ENCODE measurements around the gene RNF31. TPM values are rescaled to one million over a fixed set of nuclear protein-coding genes. Genes with fewer than 3 reads are reported as not detected.

The RNF31 gene
- total RNA-seq, 1 donor from 2014 or later: 59.0 TPM

DNA sequence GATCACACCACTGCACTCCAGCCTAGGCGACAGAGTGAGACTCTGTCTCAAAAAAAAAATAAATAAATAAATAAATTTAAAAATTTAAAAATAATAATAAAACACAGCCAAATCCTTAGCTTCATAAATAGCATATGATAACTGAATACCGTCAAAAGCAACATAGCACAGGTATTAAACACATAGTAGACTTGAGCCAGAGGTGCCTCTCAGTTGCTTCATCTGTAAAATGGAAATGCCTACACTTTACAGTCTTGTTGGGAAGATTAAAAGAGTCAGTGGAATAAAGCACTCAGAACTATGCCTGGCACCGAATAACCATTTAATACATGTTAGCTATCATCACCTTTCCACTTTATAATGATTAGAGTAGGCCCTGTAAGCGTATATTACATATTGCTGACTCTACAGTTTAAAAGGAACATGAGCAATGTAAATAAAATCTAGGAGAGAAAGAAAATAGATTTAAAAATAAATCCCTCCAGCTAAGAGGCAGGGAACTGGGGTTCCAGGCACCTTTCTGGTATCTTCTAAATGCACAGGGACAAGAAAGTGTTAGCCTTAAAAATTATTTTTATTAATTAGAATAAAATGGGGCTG is 40.5 kb upstream of the RNF31 start:
- Histone ChIP-seq H4K20me1 (ENCODE audit: insufficient read depth, low read length) (no peaks in the 10 kb centered on the region), H2AFZ (ENCODE audit: low read depth, low read length) (no peak overlapping the region), H3K9me3 (ENCODE audit: insufficient read depth, low read depth, low read length) (no peaks in the 10 kb centered on the region), H3K4me2 (ENCODE audit: low read length) (no peak overlapping the region), H3K4me1 (ENCODE audit: insufficient read depth, low read length) (no peaks in the 10 kb centered on the region), H3K27ac (ENCODE audit: low read depth, low read length) (no peak overlapping the region), H3K79me2 (ENCODE audit: insufficient read depth, low read length) (no peaks in the 10 kb centered on the region), H3K36me3 (ENCODE audit: insufficient read depth, low read length) (no peaks in the 10 kb centered on the region), H3K27me3 (ENCODE audit: insufficient read depth, low read length) (no peaks in the 10 kb centered on the region), H3K9ac (ENCODE audit: low read length) (no peak overlapping the region), H3K4me3 (ENCODE audit: insufficient read depth, low read depth, low read length) (no peak overlapping the region)
- H3K9me3 Mint-ChIP-seq (ENCODE audit: unreplicated experiment): no peaks in the 10 kb centered on the region
- H3K36me3 Mint-ChIP-seq (ENCODE audit: low read depth, unreplicated experiment): peaks cover 27% of the 10 kb centered on the region
- H3K4me3 Mint-ChIP-seq (ENCODE audit: unreplicated experiment): no peak overlapping the region
- DNase-seq (ENCODE audit: low read depth) (no peak), FAIRE-seq (no peak)
- no peaks in the 10 kb centered on the region for H3K27me3 Mint-ChIP-seq (ENCODE audit: low read depth, unreplicated experiment)
- no peak for TF ChIP-seq EZH2 (IDR thresholded peaks at IDR 0.05; ENCODE audit: insufficient read depth, low read length)
- TF ChIP-seq, protein P1, sequence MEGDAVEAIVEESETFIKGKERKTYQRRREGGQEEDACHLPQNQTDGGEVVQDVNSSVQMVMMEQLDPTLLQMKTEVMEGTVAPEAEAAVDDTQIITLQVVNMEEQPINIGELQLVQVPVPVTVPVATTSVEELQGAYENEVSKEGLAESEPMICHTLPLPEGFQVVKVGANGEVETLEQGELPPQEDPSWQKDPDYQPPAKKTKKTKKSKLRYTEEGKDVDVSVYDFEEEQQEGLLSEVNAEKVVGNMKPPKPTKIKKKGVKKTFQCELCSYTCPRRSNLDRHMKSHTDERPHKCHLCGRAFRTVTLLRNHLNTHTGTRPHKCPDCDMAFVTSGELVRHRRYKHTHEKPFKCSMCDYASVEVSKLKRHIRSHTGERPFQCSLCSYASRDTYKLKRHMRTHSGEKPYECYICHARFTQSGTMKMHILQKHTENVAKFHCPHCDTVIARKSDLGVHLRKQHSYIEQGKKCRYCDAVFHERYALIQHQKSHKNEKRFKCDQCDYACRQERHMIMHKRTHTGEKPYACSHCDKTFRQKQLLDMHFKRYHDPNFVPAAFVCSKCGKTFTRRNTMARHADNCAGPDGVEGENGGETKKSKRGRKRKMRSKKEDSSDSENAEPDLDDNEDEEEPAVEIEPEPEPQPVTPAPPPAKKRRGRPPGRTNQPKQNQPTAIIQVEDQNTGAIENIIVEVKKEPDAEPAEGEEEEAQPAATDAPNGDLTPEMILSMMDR (IDR thresholded peaks at IDR 0.05; ENCODE audit: insufficient read depth, low read depth, low read length): no peak
- H3K4me1 Mint-ChIP-seq (ENCODE audit: low read depth, unreplicated experiment): peaks cover 3% of the 10 kb centered on the region
- no peak overlapping the region for H3K27ac Mint-ChIP-seq (ENCODE audit: unreplicated experiment)

DNA sequence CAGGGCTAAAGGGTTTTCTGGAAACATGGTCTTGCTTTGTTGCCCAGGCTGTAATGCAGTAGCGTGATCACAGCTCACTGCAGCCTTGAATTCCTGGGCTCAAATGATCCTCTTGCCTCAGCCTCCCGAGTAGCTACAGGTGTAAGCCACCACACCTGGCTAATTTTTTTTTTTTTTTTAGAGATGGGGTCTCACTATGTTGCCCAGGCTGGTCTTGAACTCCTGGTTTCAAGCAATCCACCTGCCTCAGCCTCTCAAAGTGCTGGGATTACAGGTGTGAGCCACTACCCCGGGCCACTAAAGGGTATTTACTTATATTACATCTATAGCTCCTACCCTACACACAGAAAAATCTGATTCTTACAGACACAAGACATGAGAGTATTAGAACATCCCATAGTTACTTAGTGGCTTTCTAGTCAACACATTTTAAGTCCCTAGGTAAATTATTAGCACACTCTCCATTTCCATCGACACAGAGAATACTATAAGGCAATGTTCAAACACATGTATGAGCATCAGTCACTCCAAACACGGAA is 38.9 kb upstream of the RNF31 start:
- peak; percentile 39 for FAIRE-seq
- TF ChIP-seq, protein P1 (IDR thresholded peaks at IDR 0.05; ENCODE audit: insufficient read depth, low read depth, low read length): no peak
- no peak for TF ChIP-seq EZH2 (IDR thresholded peaks at IDR 0.05; ENCODE audit: insufficient read depth, low read length)
- Mint-ChIP-seq H3K27me3 (ENCODE audit: low read depth, unreplicated experiment) (no peaks in the 10 kb centered on the region), H3K4me1 (ENCODE audit: low read depth, unreplicated experiment) (peaks cover 3% of the 10 kb centered on the region), H3K4me3 (ENCODE audit: unreplicated experiment) (no peak overlapping the region), H3K27ac (ENCODE audit: unreplicated experiment) (peak overlapping the region; percentile 0), H3K36me3 (ENCODE audit: low read depth, unreplicated experiment) (peaks cover 16% of the 10 kb centered on the region), H3K9me3 (ENCODE audit: unreplicated experiment) (no peaks in the 10 kb centered on the region)
- Histone ChIP-seq H3K27ac (ENCODE audit: low read depth, low read length) (no peak overlapping the region), H3K79me2 (ENCODE audit: insufficient read depth, low read length) (no peaks in the 10 kb centered on the region), H3K4me3 (ENCODE audit: insufficient read depth, low read depth, low read length) (no peak overlapping the region), H4K20me1 (ENCODE audit: insufficient read depth, low read length) (no peaks in the 10 kb centered on the region), H3K4me2 (ENCODE audit: low read length) (no peak overlapping the region), H3K36me3 (ENCODE audit: insufficient read depth, low read length) (no peaks in the 10 kb centered on the region), H3K4me1 (ENCODE audit: insufficient read depth, low read length) (peaks cover 2% of the 10 kb centered on the region), H3K9me3 (ENCODE audit: insufficient read depth, low read depth, low read length) (no peaks in the 10 kb centered on the region), H3K9ac (ENCODE audit: low read length) (no peak overlapping the region), H2AFZ (ENCODE audit: low read depth, low read length) (peak overlapping the region; percentile 7), H3K27me3 (ENCODE audit: insufficient read depth, low read length) (no peaks in the 10 kb centered on the region)
- no peak for DNase-seq (ENCODE audit: low read depth)

DNA sequence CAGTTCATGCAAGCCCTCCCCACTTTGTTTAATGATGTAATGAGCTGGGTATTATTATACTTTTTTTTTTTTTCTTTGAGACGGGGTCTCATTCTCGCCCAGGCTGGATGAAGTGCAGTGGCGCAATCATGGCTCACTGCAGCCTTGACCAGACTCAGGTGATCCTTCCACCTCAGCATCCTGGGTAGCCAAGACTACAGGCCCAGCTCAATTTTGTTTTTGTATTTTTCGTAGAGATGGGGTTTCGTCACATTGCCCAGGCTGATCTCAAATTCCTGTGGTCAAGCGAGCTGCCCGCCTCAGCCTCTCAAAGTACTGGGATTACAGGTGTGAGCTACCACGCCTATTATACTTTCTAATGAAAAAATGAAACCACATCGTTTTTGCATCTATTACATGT is 37.2 kb upstream of the RNF31 start:
- TF ChIP-seq, protein P1 (IDR thresholded peaks at IDR 0.05; ENCODE audit: insufficient read depth, low read depth, low read length): no peak
- TF ChIP-seq EZH2 (IDR thresholded peaks at IDR 0.05; ENCODE audit: insufficient read depth, low read length): no peak
- Histone ChIP-seq H3K27me3 (ENCODE audit: insufficient read depth, low read length) (no peaks in the 10 kb centered on the region), H2AFZ (ENCODE audit: low read depth, low read length) (no peak overlapping the region), H3K36me3 (ENCODE audit: insufficient read depth, low read length) (no peaks in the 10 kb centered on the region), H4K20me1 (ENCODE audit: insufficient read depth, low read length) (no peaks in the 10 kb centered on the region), H3K9ac (ENCODE audit: low read length) (no peak overlapping the region), H3K27ac (ENCODE audit: low read depth, low read length) (no peak overlapping the region), H3K4me1 (ENCODE audit: insufficient read depth, low read length) (peaks cover 5% of the 10 kb centered on the region), H3K4me2 (ENCODE audit: low read length) (no peak overlapping the region), H3K79me2 (ENCODE audit: insufficient read depth, low read length) (no peaks in the 10 kb centered on the region), H3K4me3 (ENCODE audit: insufficient read depth, low read depth, low read length) (no peak overlapping the region), H3K9me3 (ENCODE audit: insufficient read depth, low read depth, low read length) (no peaks in the 10 kb centered on the region)
- FAIRE-seq (no peak), DNase-seq (ENCODE audit: low read depth) (no peak)
- Mint-ChIP-seq H3K9me3 (ENCODE audit: unreplicated experiment) (no peaks in the 10 kb centered on the region), H3K27me3 (ENCODE audit: low read depth, unreplicated experiment) (no peaks in the 10 kb centered on the region), H3K36me3 (ENCODE audit: low read depth, unreplicated experiment) (peaks cover 2% of the 10 kb centered on the region), H3K4me3 (ENCODE audit: unreplicated experiment) (no peak overlapping the region), H3K27ac (ENCODE audit: unreplicated experiment) (no peak overlapping the region), H3K4me1 (ENCODE audit: low read depth, unreplicated experiment) (peaks cover 3% of the 10 kb centered on the region)
